HG03064 (cell line): ENCODE results near the gene PSMD11.

Source experiments
- ATAC-seq: cut with Tn5 transposase; IDR thresholded peaks from one replicate; pipeline ENCODE4 v1.9.1; 2021; ENCODE audit warnings: low read depth; ENCODE audit not compliant: unreplicated experiment

Gene PSMD11

GRCh38 chr17:32463304-32463703, 19.0 kb downstream of the PSMD11 start:
- ATAC-seq: no peak

- ATAC-seq: no peak
These were observed 20.1 kb downstream of the PSMD11 start for GRCh38 chr17:32464374-32464773.

- no peak for ATAC-seq
These were observed 23.6 kb downstream of the PSMD11 start for GRCh38 chr17:32467949-32468348.

- ATAC-seq: no peak
These were observed 26.3 kb downstream of the PSMD11 start for GRCh38 chr17:32470405-32471167.

- no peak for ATAC-seq
These were observed 27.3 kb downstream of the PSMD11 start for GRCh38 chr17:32471652-32472051.

GRCh38 chr17:32475258-32475657, 30.9 kb downstream of the PSMD11 start:
- ATAC-seq: no peak

- no peak for ATAC-seq
These were observed 32.9 kb downstream of the PSMD11 start for GRCh38 chr17:32477220-32477619.

GRCh38 chr17:32479074-32479617, 34.8 kb downstream of the PSMD11 start:
- no peak for ATAC-seq

GRCh38 chr17:32481193-32481592, 36.9 kb downstream of the PSMD11 start:
- ATAC-seq: no peak

GRCh38 chr17:32482568-32483320, 38.4 kb downstream of the PSMD11 start:
- ATAC-seq: no peak

GRCh38 chr17:32483451-32484019, 39.2 kb downstream of the PSMD11 start:
- ATAC-seq: no peak

GRCh38 chr17:32484041-32484461, 39.7 kb downstream of the PSMD11 start:
- ATAC-seq: no peak

- no peak for ATAC-seq
These were observed 40.3 kb downstream of the PSMD11 start for GRCh38 chr17:32484628-32485027.

GRCh38 chr17:32485261-32486110, 41.2 kb downstream of the PSMD11 start:
- ATAC-seq: no peak

- peak; percentile 55 for ATAC-seq
These were observed 41.9 kb downstream of the PSMD11 start for GRCh38 chr17:32486111-32486700.

GRCh38 chr17:32486701-32487472, 42.6 kb downstream of the PSMD11 start, which contains the start of gene CDK5R1:
CDK5R1 (plus strand) TSS chr17:32486993; CDS start chr17:32487621, 628 bp downstream.
- ATAC-seq: peak; percentile 48

- ATAC-seq: peak; percentile 25
These were observed 43.3 kb downstream of the PSMD11 start for GRCh38 chr17:32487473-32488176.

- ATAC-seq: no peak
These were observed 43.9 kb downstream of the PSMD11 start for GRCh38 chr17:32488177-32488542.
